ENCODE data around the gene DIAPH1.

- no peak for TF ChIP-seq CTCF (IDR thresholded peaks at IDR 0.05)
- TF ChIP-seq POLR2A (IDR thresholded peaks at IDR 0.05) = no peak
These were observed 16.2 kb downstream of the DIAPH1 start for GRCh38 chr5:141602606-141603005.

Measured in breast epithelium (tissue), 3 donors.